Vagina (tissue), 2 donors: ENCODE data around the gene NDUFA11.

ENCODE experiments used
- CTCF ChIP-seq, 3 experiments: fragments of 450-650 bp in 2 of 3; fragments of 200-600 bp in 1 of 3; sonication (generic) in 1 of 3; IDR thresholded peaks; one replicate each; pipeline ENCODE4 v1.5.1; 2017 to 2019; ENCODE audit warnings: antibody characterized with exemption in 3 of 3, mild to moderate bottlenecking in 2 of 3, moderate library complexity in 2 of 3
- POLR2AphosphoS5 ChIP-seq, 2 donors: sonication (generic); formaldehyde crosslinking; IDR thresholded peaks; one replicate each; pipeline ENCODE4 v1.9.0; 2017; ENCODE audit warnings: antibody characterized with exemption in 2 of 2, mild to moderate bottlenecking in 2 of 2, low read depth in 1 of 2; ENCODE audit not compliant: insufficient read depth in 1 of 2

GRCh38 chr19:5851302-5851701, 52.3 kb downstream of the NDUFA11 start, which contains the start of gene FUT3:
- TF ChIP-seq CTCF (IDR thresholded peaks at IDR 0.05) (no peak), POLR2AphosphoS5 (IDR thresholded peaks at IDR 0.05; ENCODE audit: insufficient read depth in 1 of 2, low read depth in 1 of 2) (no peak)
